Activated CD8-positive, alpha-beta memory T cell treated with anti-CD3 and anti-CD28 coated beads, Interleukin-2, amount 50 U/mL, for 1 hour (primary cell): Measurements from ENCODE around the gene GP1BA.
A peak's percentile ranks its signal among the peaks of the same experiment; 100 is the strongest.

Experiments
- DNase-seq: peaks from one replicate; pipeline ENCODE4 v3.0.0-alpha.2; 2020; ENCODE audit errors: extremely low read depth

Gene GP1BA

GRCh38 chr17:4938688-4939545, 6.8 kb downstream of the GP1BA start:
- no peak for DNase-seq

- no peak for DNase-seq
These were observed 7.4 kb downstream of the GP1BA start for GRCh38 chr17:4939546-4939795.

- DNase-seq = peak; percentile 95
These were observed 7.9 kb downstream of the GP1BA start, which contains the start of the genes RNF167 and SLC25A11 for GRCh38 chr17:4939796-4940554. TSS of gene RNF167 (plus strand) at chr17:4940268. CDS start at chr17:4940910, 642 bp downstream. TSS of gene SLC25A11 (minus strand) at chr17:4940046. CDS start at chr17:4939910, 136 bp downstream.

GRCh38 chr17:4940555-4941318, 8.7 kb downstream of the GP1BA start:
- DNase-seq = no peak

- DNase-seq = no peak
These were observed 9.2 kb downstream of the GP1BA start for GRCh38 chr17:4941319-4941610.

- no peak for DNase-seq
These were observed 10.9 kb downstream of the GP1BA start for GRCh38 chr17:4942760-4943508.

- no peak for DNase-seq
These were observed 12.1 kb downstream of the GP1BA start for GRCh38 chr17:4944163-4944553.

GRCh38 chr17:4944554-4945175, 12.6 kb downstream of the GP1BA start:
- DNase-seq = no peak

- DNase-seq = no peak
These were observed 13.3 kb downstream of the GP1BA start for GRCh38 chr17:4945176-4945943.

- no peak for DNase-seq
These were observed 13.8 kb downstream of the GP1BA start for GRCh38 chr17:4945944-4946280.

GRCh38 chr17:4946312-4946976, 14.4 kb downstream of the GP1BA start:
- no peak for DNase-seq

GRCh38 chr17:4947010-4947410, 14.9 kb downstream of the GP1BA start:
- DNase-seq = no peak

- no peak for DNase-seq
These were observed 15.5 kb downstream of the GP1BA start for GRCh38 chr17:4947411-4948165.

GRCh38 chr17:4948166-4948930, 16.3 kb downstream of the GP1BA start, which contains the start of gene PFN1:
TSS of gene PFN1 (minus strand) at chr17:4948530. CDS start at chr17:4948394, 136 bp downstream.
- peak; percentile 69 for DNase-seq

- no peak for DNase-seq
These were observed 16.8 kb downstream of the GP1BA start for GRCh38 chr17:4948931-4949320.

- DNase-seq = peak; percentile 70
These were observed 17.4 kb downstream of the GP1BA start for GRCh38 chr17:4949321-4950074.

- no peak for DNase-seq
These were observed 18.1 kb downstream of the GP1BA start for GRCh38 chr17:4950075-4950745.
